ENCODE data around the gene CEP78. TPM values are rescaled to one million over a fixed set of nuclear protein-coding genes. Genes with fewer than 3 reads are reported as not detected.

The CEP78 gene
- total RNA-seq, 2 donors from 2014 or later: 52.8 to 71.6 TPM

DNA sequence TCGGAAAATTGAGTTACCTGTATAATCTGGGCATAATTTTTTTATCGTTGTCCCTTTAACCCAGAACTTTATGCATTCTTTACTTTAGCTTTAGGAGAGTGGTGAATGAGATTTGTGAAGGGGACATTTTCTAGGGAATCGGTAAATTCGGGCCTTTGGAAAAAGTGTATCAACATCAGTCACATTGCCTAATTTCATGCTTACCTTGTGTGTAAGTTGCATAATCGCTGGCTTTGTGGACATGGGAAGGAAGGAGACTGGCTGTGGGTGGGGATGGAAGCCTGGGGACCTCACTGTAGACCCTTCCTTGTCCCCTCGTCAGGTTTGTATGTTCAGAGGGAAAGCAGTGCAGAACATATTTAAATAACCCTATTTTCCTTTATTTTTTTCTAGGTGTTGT lies 64.3 kb downstream of the CEP78 start:
- peaks cover 17% of the 10 kb centered on the region for H3K4me1 Mint-ChIP-seq
- Histone ChIP-seq H3K9me3 (ENCODE audit: control insufficient read depth, low read length) (no peaks in the 10 kb centered on the region), H3K36me3 (ENCODE audit: control insufficient read depth, insufficient read depth, low read length) (peaks cover 46% of the 10 kb centered on the region), H3K4me3 (ENCODE audit: low read length) (no peak overlapping the region), H3K27ac (ENCODE audit: low read depth, low read length) (no peak overlapping the region), H3K27me3 (ENCODE audit: control insufficient read depth, insufficient read depth, low read length, poor library complexity, severe bottlenecking) (no peaks in the 10 kb centered on the region), H3K9ac (ENCODE audit: extremely low read depth, low read length, poor library complexity, severe bottlenecking) (no peak overlapping the region), H3K4me1 (ENCODE audit: control insufficient read depth, insufficient read depth, low read length) (no peaks in the 10 kb centered on the region)
- H3K9me3 Mint-ChIP-seq: no peaks in the 10 kb centered on the region
- H3K27me3 Mint-ChIP-seq (ENCODE audit: insufficient read depth): peaks cover 7% of the 10 kb centered on the region
- peaks cover 35% of the 10 kb centered on the region for H3K36me3 Mint-ChIP-seq (ENCODE audit: low read depth)
- H3K4me3 Mint-ChIP-seq: no peak overlapping the region
- H3K27ac Mint-ChIP-seq: peak overlapping the region; percentile 35
- no peak for DNase-seq
- TF ChIP-seq, protein P1, sequence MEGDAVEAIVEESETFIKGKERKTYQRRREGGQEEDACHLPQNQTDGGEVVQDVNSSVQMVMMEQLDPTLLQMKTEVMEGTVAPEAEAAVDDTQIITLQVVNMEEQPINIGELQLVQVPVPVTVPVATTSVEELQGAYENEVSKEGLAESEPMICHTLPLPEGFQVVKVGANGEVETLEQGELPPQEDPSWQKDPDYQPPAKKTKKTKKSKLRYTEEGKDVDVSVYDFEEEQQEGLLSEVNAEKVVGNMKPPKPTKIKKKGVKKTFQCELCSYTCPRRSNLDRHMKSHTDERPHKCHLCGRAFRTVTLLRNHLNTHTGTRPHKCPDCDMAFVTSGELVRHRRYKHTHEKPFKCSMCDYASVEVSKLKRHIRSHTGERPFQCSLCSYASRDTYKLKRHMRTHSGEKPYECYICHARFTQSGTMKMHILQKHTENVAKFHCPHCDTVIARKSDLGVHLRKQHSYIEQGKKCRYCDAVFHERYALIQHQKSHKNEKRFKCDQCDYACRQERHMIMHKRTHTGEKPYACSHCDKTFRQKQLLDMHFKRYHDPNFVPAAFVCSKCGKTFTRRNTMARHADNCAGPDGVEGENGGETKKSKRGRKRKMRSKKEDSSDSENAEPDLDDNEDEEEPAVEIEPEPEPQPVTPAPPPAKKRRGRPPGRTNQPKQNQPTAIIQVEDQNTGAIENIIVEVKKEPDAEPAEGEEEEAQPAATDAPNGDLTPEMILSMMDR (conservative IDR thresholded peaks at IDR 0.05): no peak
- 91 to 100% methylated on average over 1 to 6 of the region's 6 CpGs for WGBS, 2 experiments (ENCODE audit: insufficient coverage in 1 of 2, insufficient read length in 1 of 2)

DNA sequence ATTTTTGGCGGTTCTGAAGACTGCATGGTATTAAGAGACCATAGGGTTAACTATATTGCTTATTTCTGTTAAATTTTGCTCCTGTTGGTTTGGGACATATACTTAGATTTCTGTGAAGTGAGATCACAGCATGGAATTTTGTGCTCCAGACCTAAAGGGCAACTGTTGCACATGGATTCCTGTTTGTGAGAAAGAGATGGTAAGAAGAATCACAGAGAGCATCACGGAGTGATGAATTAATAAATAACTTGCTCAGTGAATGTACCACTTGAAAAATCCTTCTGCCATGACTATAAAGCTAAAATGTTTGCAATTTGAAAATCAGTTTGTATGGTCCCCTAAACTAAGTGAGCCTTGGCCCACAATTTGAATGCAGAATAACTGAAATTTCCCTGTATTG lies 65.6 kb downstream of the CEP78 start:
- Mint-ChIP-seq H3K27ac (no peak overlapping the region), H3K4me3 (no peak overlapping the region), H3K4me1 (peaks cover 8% of the 10 kb centered on the region), H3K36me3 (ENCODE audit: low read depth) (peaks cover 47% of the 10 kb centered on the region), H3K9me3 (no peaks in the 10 kb centered on the region), H3K27me3 (ENCODE audit: insufficient read depth) (no peaks in the 10 kb centered on the region)
- H3K27ac ChIP-seq (ENCODE audit: low read depth, low read length): no peak overlapping the region
- H3K4me1 ChIP-seq (ENCODE audit: control insufficient read depth, insufficient read depth, low read length): no peaks in the 10 kb centered on the region
- H3K4me3 ChIP-seq (ENCODE audit: low read length): no peak overlapping the region
- no peaks in the 10 kb centered on the region for H3K27me3 ChIP-seq (ENCODE audit: control insufficient read depth, insufficient read depth, low read length, poor library complexity, severe bottlenecking)
- WGBS, 2 experiments (ENCODE audit: insufficient coverage in 1 of 2, insufficient read length in 1 of 2): 89 to 96% methylated on average over 1 to 2 of the region's 2 CpGs
- no peak overlapping the region for H3K9ac ChIP-seq (ENCODE audit: extremely low read depth, low read length, poor library complexity, severe bottlenecking)
- DNase-seq: no peak
- no peaks in the 10 kb centered on the region for H3K9me3 ChIP-seq (ENCODE audit: control insufficient read depth, low read length)
- TF ChIP-seq, protein P1 (conservative IDR thresholded peaks at IDR 0.05): no peak
- peaks cover 58% of the 10 kb centered on the region for H3K36me3 ChIP-seq (ENCODE audit: control insufficient read depth, insufficient read depth, low read length)

GRCh38 chr9:78303377-78304062 lies 67.6 kb downstream of the CEP78 start:
- H3K9me3 ChIP-seq (ENCODE audit: control insufficient read depth, low read length): no peaks in the 10 kb centered on the region
- TF ChIP-seq, protein P1 (conservative IDR thresholded peaks at IDR 0.05): no peak
- no peaks in the 10 kb centered on the region for H3K4me1 ChIP-seq (ENCODE audit: control insufficient read depth, insufficient read depth, low read length)
- peaks cover 77% of the 10 kb centered on the region for H3K36me3 ChIP-seq (ENCODE audit: control insufficient read depth, insufficient read depth, low read length)
- no peak overlapping the region for H3K4me3 Mint-ChIP-seq
- no peak overlapping the region for H3K4me3 ChIP-seq (ENCODE audit: low read length)
- no peak overlapping the region for H3K27ac Mint-ChIP-seq
- H3K27ac ChIP-seq (ENCODE audit: low read depth, low read length): no peak overlapping the region
- no peaks in the 10 kb centered on the region for H3K27me3 ChIP-seq (ENCODE audit: control insufficient read depth, insufficient read depth, low read length, poor library complexity, severe bottlenecking)
- peaks cover 5% of the 10 kb centered on the region for H3K4me1 Mint-ChIP-seq
- no peaks in the 10 kb centered on the region for H3K27me3 Mint-ChIP-seq (ENCODE audit: insufficient read depth)
- DNase-seq: no peak
- peaks cover 65% of the 10 kb centered on the region for H3K36me3 Mint-ChIP-seq (ENCODE audit: low read depth)
- 93 to 96% methylated on average over 3 of the region's 3 CpGs for WGBS, 2 experiments (ENCODE audit: insufficient coverage in 1 of 2, insufficient read length in 1 of 2)
- no peaks in the 10 kb centered on the region for H3K9me3 Mint-ChIP-seq
- H3K9ac ChIP-seq (ENCODE audit: extremely low read depth, low read length, poor library complexity, severe bottlenecking): no peak overlapping the region
